ENCODE data around the gene KMT5C.

Gene KMT5C

GRCh38 chr19:55339105-55339888 lies at the start of gene KMT5C:
Gene KMT5C (plus strand): TSS chr19:55339876. CDS start chr19:55341937, 2,061 bp downstream.
- DNase-seq (ENCODE audit: low read depth, low spot score): peak; percentile 100

GRCh38 chr19:55297267-55297666 lies 42.4 kb upstream of the KMT5C start:
- no peak for DNase-seq (ENCODE audit: low read depth, low spot score)

- no peak for DNase-seq (ENCODE audit: low read depth, low spot score)
Observed at GRCh38 chr19:55299991-55300390, 39.7 kb upstream of the KMT5C start.

- DNase-seq (ENCODE audit: low read depth, low spot score): no peak
Observed at GRCh38 chr19:55300886-55301458, 38.7 kb upstream of the KMT5C start.

- peak; percentile 90 for DNase-seq (ENCODE audit: low read depth, low spot score)
Observed at GRCh38 chr19:55301459-55302317, 38.0 kb upstream of the KMT5C start.

- no peak for DNase-seq (ENCODE audit: low read depth, low spot score)
Observed at GRCh38 chr19:55302318-55302703, 37.4 kb upstream of the KMT5C start.

GRCh38 chr19:55303477-55303876 lies 36.2 kb upstream of the KMT5C start:
- no peak for DNase-seq (ENCODE audit: low read depth, low spot score)

- DNase-seq (ENCODE audit: low read depth, low spot score): no peak
Observed at GRCh38 chr19:55304279-55304978, 35.2 kb upstream of the KMT5C start.

- DNase-seq (ENCODE audit: low read depth, low spot score): no peak
Observed at GRCh38 chr19:55304980-55305379, 34.7 kb upstream of the KMT5C start.

- DNase-seq (ENCODE audit: low read depth, low spot score): no peak
Observed at GRCh38 chr19:55305491-55305890, 34.2 kb upstream of the KMT5C start.

- no peak for DNase-seq (ENCODE audit: low read depth, low spot score)
Observed at GRCh38 chr19:55305983-55306562, 33.6 kb upstream of the KMT5C start.

GRCh38 chr19:55306712-55307111 lies 33.0 kb upstream of the KMT5C start:
- no peak for DNase-seq (ENCODE audit: low read depth, low spot score)

GRCh38 chr19:55308281-55308680 lies 31.4 kb upstream of the KMT5C start:
- no peak for DNase-seq (ENCODE audit: low read depth, low spot score)

- DNase-seq (ENCODE audit: low read depth, low spot score): no peak
Observed at GRCh38 chr19:55309448-55309847, 30.2 kb upstream of the KMT5C start.

- no peak for DNase-seq (ENCODE audit: low read depth, low spot score)
Observed at GRCh38 chr19:55310498-55310897, 29.2 kb upstream of the KMT5C start.

- DNase-seq (ENCODE audit: low read depth, low spot score): no peak
Observed at GRCh38 chr19:55311397-55311796, 28.3 kb upstream of the KMT5C start.

GRCh38 chr19:55311797-55312196 lies 27.9 kb upstream of the KMT5C start:
- no peak for DNase-seq (ENCODE audit: low read depth, low spot score)

- no peak for DNase-seq (ENCODE audit: low read depth, low spot score)
Observed at GRCh38 chr19:55312621-55313512, 26.8 kb upstream of the KMT5C start.

- no peak for DNase-seq (ENCODE audit: low read depth, low spot score)
Observed at GRCh38 chr19:55314396-55314795, 25.3 kb upstream of the KMT5C start.

GRCh38 chr19:55315956-55316525 lies 23.6 kb upstream of the KMT5C start:
- DNase-seq (ENCODE audit: low read depth, low spot score): no peak
